Measurements from ENCODE around the gene QRFP. TPM values are rescaled to one million over a fixed set of nuclear protein-coding genes. Genes with fewer than 3 reads are reported as not detected.

The QRFP gene
- total RNA-seq, 1 donor from 2014 or later: not detected

- Mint-ChIP-seq H3K27me3 (ENCODE audit: unreplicated experiment) (peaks cover 19% of the 10 kb centered on the region), H3K4me3 (ENCODE audit: unreplicated experiment) (no peak overlapping the region), H3K27ac (ENCODE audit: unreplicated experiment) (no peak overlapping the region), H3K4me1 (ENCODE audit: unreplicated experiment) (peaks cover 14% of the 10 kb centered on the region), H3K36me3 (ENCODE audit: low read depth, unreplicated experiment) (peaks cover 4% of the 10 kb centered on the region), H3K9me3 (ENCODE audit: unreplicated experiment) (no peaks in the 10 kb centered on the region)
- TF ChIP-seq CTCF (IDR thresholded peaks at IDR 0.05; ENCODE audit: unreplicated experiment): no peak
- no peak for DNase-seq (ENCODE audit: low spot score)
Measured at GRCh38 chr9:130932255-130933079, 35.9 kb upstream of the QRFP start.

GRCh38 chr9:130931508-130932254 lies 35.1 kb upstream of the QRFP start:
- Mint-ChIP-seq H3K4me1 (ENCODE audit: unreplicated experiment) (peaks cover 11% of the 10 kb centered on the region), H3K4me3 (ENCODE audit: unreplicated experiment) (no peak overlapping the region), H3K36me3 (ENCODE audit: low read depth, unreplicated experiment) (peaks cover under 1% of the 10 kb centered on the region), H3K27ac (ENCODE audit: unreplicated experiment) (no peak overlapping the region), H3K27me3 (ENCODE audit: unreplicated experiment) (peaks cover 13% of the 10 kb centered on the region), H3K9me3 (ENCODE audit: unreplicated experiment) (no peaks in the 10 kb centered on the region)
- no peak for TF ChIP-seq CTCF (IDR thresholded peaks at IDR 0.05; ENCODE audit: unreplicated experiment)
- no peak for DNase-seq (ENCODE audit: low spot score)

GRCh38 chr9:130930804-130931349 lies 34.3 kb upstream of the QRFP start:
- H3K36me3 Mint-ChIP-seq (ENCODE audit: low read depth, unreplicated experiment): no peaks in the 10 kb centered on the region
- H3K27ac Mint-ChIP-seq (ENCODE audit: unreplicated experiment): no peak overlapping the region
- no peak for TF ChIP-seq CTCF (IDR thresholded peaks at IDR 0.05; ENCODE audit: unreplicated experiment)
- no peak for DNase-seq (ENCODE audit: low spot score)
- H3K4me3 Mint-ChIP-seq (ENCODE audit: unreplicated experiment): no peak overlapping the region
- H3K9me3 Mint-ChIP-seq (ENCODE audit: unreplicated experiment): no peaks in the 10 kb centered on the region
- peaks cover 10% of the 10 kb centered on the region for H3K27me3 Mint-ChIP-seq (ENCODE audit: unreplicated experiment)
- peaks cover 9% of the 10 kb centered on the region for H3K4me1 Mint-ChIP-seq (ENCODE audit: unreplicated experiment)

- no peak overlapping the region for H3K4me3 Mint-ChIP-seq (ENCODE audit: unreplicated experiment)
- H3K27me3 Mint-ChIP-seq (ENCODE audit: unreplicated experiment): peaks cover 9% of the 10 kb centered on the region
- TF ChIP-seq CTCF (IDR thresholded peaks at IDR 0.05; ENCODE audit: unreplicated experiment): no peak
- DNase-seq (ENCODE audit: low spot score): no peak
- no peaks in the 10 kb centered on the region for H3K36me3 Mint-ChIP-seq (ENCODE audit: low read depth, unreplicated experiment)
- no peaks in the 10 kb centered on the region for H3K9me3 Mint-ChIP-seq (ENCODE audit: unreplicated experiment)
- H3K4me1 Mint-ChIP-seq (ENCODE audit: unreplicated experiment): peaks cover 8% of the 10 kb centered on the region
- H3K27ac Mint-ChIP-seq (ENCODE audit: unreplicated experiment): no peak overlapping the region
Measured at GRCh38 chr9:130930132-130930803, 33.7 kb upstream of the QRFP start.

Data from endothelial cell (in vitro differentiated cells).